ENCODE data around the gene PFDN1.

Gene PFDN1

GRCh38 chr5:140319833-140320232 is 16.9 kb upstream of the PFDN1 start:
- H3K9me2 ChIP-seq (ENCODE audit: low read depth, low read length): no peaks in the 10 kb centered on the region
- no peaks in the 10 kb centered on the region for H3K4me1 ChIP-seq (ENCODE audit: insufficient read depth, low read length, severe bottlenecking)
- no peak overlapping the region for H2AFZ ChIP-seq (ENCODE audit: low read length)
- no peaks in the 10 kb centered on the region for H3K9me3 ChIP-seq (ENCODE audit: low read length)
- no peaks in the 10 kb centered on the region for H3F3A ChIP-seq (ENCODE audit: insufficient read depth, low read length)
- no peak overlapping the region for H3K4me2 ChIP-seq (ENCODE audit: low read length)
- no peaks in the 10 kb centered on the region for H4K20me1 ChIP-seq (ENCODE audit: insufficient read depth, low read length)
- no peak overlapping the region for H3K4me3 ChIP-seq (ENCODE audit: low read depth, low read length, poor library complexity, severe bottlenecking)
- no peaks in the 10 kb centered on the region for H3K27me3 ChIP-seq (ENCODE audit: insufficient read depth, low read length)
- TF ChIP-seq CTCF (IDR thresholded peaks at IDR 0.05; ENCODE audit: low read length) (no peak), EZH2 (IDR thresholded peaks at IDR 0.05; ENCODE audit: borderline replicate concordance, low read length) (no peak)
- no peaks in the 10 kb centered on the region for H3K79me2 ChIP-seq (ENCODE audit: insufficient read depth, low read length)
- no peaks in the 10 kb centered on the region for H3K36me3 ChIP-seq (ENCODE audit: insufficient read depth, low read length)
- H3K27ac ChIP-seq (ENCODE audit: low read depth, low read length, poor library complexity, severe bottlenecking): no peak overlapping the region
- no peak overlapping the region for H3K9ac ChIP-seq (ENCODE audit: low read length)

GRCh38 chr5:140318792-140319191 is 15.9 kb upstream of the PFDN1 start:
- Histone ChIP-seq H3K9ac (ENCODE audit: low read length) (no peak overlapping the region), H3K9me2 (ENCODE audit: low read depth, low read length) (no peaks in the 10 kb centered on the region), H3K4me2 (ENCODE audit: low read length) (no peak overlapping the region), H3K9me3 (ENCODE audit: low read length) (no peaks in the 10 kb centered on the region), H3K27ac (ENCODE audit: low read depth, low read length, poor library complexity, severe bottlenecking) (no peak overlapping the region), H3K27me3 (ENCODE audit: insufficient read depth, low read length) (no peaks in the 10 kb centered on the region), H3K4me1 (ENCODE audit: insufficient read depth, low read length, severe bottlenecking) (no peaks in the 10 kb centered on the region), H2AFZ (ENCODE audit: low read length) (no peak overlapping the region), H3K36me3 (ENCODE audit: insufficient read depth, low read length) (no peaks in the 10 kb centered on the region), H4K20me1 (ENCODE audit: insufficient read depth, low read length) (no peaks in the 10 kb centered on the region), H3K79me2 (ENCODE audit: insufficient read depth, low read length) (no peaks in the 10 kb centered on the region), H3K4me3 (ENCODE audit: low read depth, low read length, poor library complexity, severe bottlenecking) (no peak overlapping the region), H3F3A (ENCODE audit: insufficient read depth, low read length) (no peaks in the 10 kb centered on the region)
- TF ChIP-seq EZH2 (IDR thresholded peaks at IDR 0.05; ENCODE audit: borderline replicate concordance, low read length) (no peak), CTCF (IDR thresholded peaks at IDR 0.05; ENCODE audit: low read length) (no peak)

- no peaks in the 10 kb centered on the region for H3K36me3 ChIP-seq (ENCODE audit: insufficient read depth, low read length)
- H3K9me3 ChIP-seq (ENCODE audit: low read length): no peaks in the 10 kb centered on the region
- H3K4me1 ChIP-seq (ENCODE audit: insufficient read depth, low read length, severe bottlenecking): no peaks in the 10 kb centered on the region
- TF ChIP-seq EZH2 (IDR thresholded peaks at IDR 0.05; ENCODE audit: borderline replicate concordance, low read length) (no peak), CTCF (IDR thresholded peaks at IDR 0.05; ENCODE audit: low read length) (no peak)
- no peak overlapping the region for H3K9ac ChIP-seq (ENCODE audit: low read length)
- H2AFZ ChIP-seq (ENCODE audit: low read length): no peak overlapping the region
- H3F3A ChIP-seq (ENCODE audit: insufficient read depth, low read length): no peaks in the 10 kb centered on the region
- no peak overlapping the region for H3K4me3 ChIP-seq (ENCODE audit: low read depth, low read length, poor library complexity, severe bottlenecking)
- H3K4me2 ChIP-seq (ENCODE audit: low read length): no peak overlapping the region
- no peaks in the 10 kb centered on the region for H4K20me1 ChIP-seq (ENCODE audit: insufficient read depth, low read length)
- no peaks in the 10 kb centered on the region for H3K9me2 ChIP-seq (ENCODE audit: low read depth, low read length)
- H3K27ac ChIP-seq (ENCODE audit: low read depth, low read length, poor library complexity, severe bottlenecking): no peak overlapping the region
- H3K79me2 ChIP-seq (ENCODE audit: insufficient read depth, low read length): no peaks in the 10 kb centered on the region
- H3K27me3 ChIP-seq (ENCODE audit: insufficient read depth, low read length): no peaks in the 10 kb centered on the region
Observed at GRCh38 chr5:140317859-140318258, 15.0 kb upstream of the PFDN1 start.
